Measurements from ENCODE around the gene FADS1. TPM values are rescaled to one million over a fixed set of nuclear protein-coding genes. Genes with fewer than 3 reads are reported as not detected.

The FADS1 gene
- polyA plus RNA-seq, 1 donor (not counting 4 experiments of a cell fraction or from before 2014, with no cell fraction given): 34.0 TPM

DNA sequence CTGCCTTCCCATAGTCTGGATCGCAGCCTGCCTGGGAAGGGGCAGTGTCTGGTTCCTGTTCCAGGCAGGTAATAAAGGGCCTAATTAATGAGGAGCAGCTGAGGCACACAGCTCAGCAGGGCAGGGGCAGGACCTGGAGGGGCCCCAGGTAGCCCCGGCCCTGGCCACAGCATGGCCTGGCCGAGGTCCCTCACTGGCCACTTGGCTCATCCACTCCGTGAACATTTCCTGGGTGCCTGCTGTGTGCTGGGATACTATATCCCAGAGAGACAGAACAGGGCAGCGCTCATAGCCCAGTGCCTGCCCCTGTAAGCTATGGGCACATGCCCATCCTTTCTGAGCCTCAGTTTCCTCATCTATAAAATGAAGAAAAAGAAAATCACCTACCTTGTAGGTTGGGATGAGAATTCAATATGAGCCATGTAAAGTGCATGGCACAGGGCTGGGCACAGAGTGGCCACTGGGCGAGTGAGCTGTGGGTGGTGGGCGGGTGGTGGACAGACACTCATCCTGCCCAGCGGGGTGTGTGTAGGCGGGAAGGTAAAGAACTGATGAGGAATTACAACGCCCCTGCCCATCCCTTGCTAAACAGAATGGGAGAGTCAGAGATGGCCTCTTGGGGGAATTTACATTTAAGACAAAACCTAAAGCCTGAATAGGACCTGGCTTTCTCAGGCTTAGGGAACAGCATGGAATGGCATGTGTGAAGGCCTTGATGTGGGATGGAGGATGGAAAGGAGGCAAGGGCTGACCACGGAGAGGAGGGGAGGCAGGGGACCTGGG lies 55.2 kb downstream of the FADS1 start:
- Histone ChIP-seq H3K4me1 (ENCODE audit: control insufficient read depth, extremely low read depth, insufficient read depth, low read length) (no peaks in the 10 kb centered on the region), H4K20me1 (ENCODE audit: control insufficient read depth, extremely low read depth, insufficient read depth, low read length) (no peaks in the 10 kb centered on the region), H3K4me3 (ENCODE audit: control insufficient read depth in 2 of 3, extremely low read depth in 1 of 3, insufficient read depth in 2 of 3, low read depth in 1 of 3, low read length in 3 of 3) (no peak overlapping the region), H3K27me3 (ENCODE audit: control insufficient read depth, extremely low read depth, insufficient read depth, low read length) (peaks cover 9% of the 10 kb centered on the region), H3K36me3 (ENCODE audit: control insufficient read depth in 2 of 2, extremely low read depth in 1 of 2, insufficient read depth in 2 of 2, low read length in 2 of 2) (no peaks in the 10 kb centered on the region), H3K4me2 (ENCODE audit: control insufficient read depth, extremely low read depth, insufficient read depth, low read depth, low read length) (no peak overlapping the region), H3K9me3 (ENCODE audit: control insufficient read depth, low read depth, low read length) (no peaks in the 10 kb centered on the region), H2AFZ (ENCODE audit: control insufficient read depth, low read length) (no peak overlapping the region), H3K9me1 (ENCODE audit: control insufficient read depth, extremely low read depth, insufficient read depth, low read length) (no peaks in the 10 kb centered on the region), H3K79me2 (ENCODE audit: control insufficient read depth, insufficient read depth, low read length) (no peaks in the 10 kb centered on the region), H3K9ac (ENCODE audit: control insufficient read depth, extremely low read depth, insufficient read depth, low read length) (no peak overlapping the region), H3K27ac (ENCODE audit: control insufficient read depth, insufficient read depth, low read length) (no peak overlapping the region)
- DNase-seq (ENCODE audit: low read depth, low spot score): no peak
- FAIRE-seq: no peak
- dilution Hi-C loops (cut with MboI; ENCODE audit: extremely low pct_ligation_motif_present, low sequenced_read_pairs): no loop called here
- TF ChIP-seq, protein P1, sequence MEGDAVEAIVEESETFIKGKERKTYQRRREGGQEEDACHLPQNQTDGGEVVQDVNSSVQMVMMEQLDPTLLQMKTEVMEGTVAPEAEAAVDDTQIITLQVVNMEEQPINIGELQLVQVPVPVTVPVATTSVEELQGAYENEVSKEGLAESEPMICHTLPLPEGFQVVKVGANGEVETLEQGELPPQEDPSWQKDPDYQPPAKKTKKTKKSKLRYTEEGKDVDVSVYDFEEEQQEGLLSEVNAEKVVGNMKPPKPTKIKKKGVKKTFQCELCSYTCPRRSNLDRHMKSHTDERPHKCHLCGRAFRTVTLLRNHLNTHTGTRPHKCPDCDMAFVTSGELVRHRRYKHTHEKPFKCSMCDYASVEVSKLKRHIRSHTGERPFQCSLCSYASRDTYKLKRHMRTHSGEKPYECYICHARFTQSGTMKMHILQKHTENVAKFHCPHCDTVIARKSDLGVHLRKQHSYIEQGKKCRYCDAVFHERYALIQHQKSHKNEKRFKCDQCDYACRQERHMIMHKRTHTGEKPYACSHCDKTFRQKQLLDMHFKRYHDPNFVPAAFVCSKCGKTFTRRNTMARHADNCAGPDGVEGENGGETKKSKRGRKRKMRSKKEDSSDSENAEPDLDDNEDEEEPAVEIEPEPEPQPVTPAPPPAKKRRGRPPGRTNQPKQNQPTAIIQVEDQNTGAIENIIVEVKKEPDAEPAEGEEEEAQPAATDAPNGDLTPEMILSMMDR (optimal IDR thresholded peaks at IDR 0.05 in 1 of 3, IDR thresholded peaks at IDR 0.05 in 1 of 3, conservative IDR thresholded peaks at IDR 0.05 in 1 of 3; ENCODE audit: extremely low read depth in 1 of 3, insufficient read depth in 2 of 3, low read length in 3 of 3): no peak
- no peak for TF ChIP-seq EZH2 (IDR thresholded peaks at IDR 0.05; ENCODE audit: low read length)

DNA sequence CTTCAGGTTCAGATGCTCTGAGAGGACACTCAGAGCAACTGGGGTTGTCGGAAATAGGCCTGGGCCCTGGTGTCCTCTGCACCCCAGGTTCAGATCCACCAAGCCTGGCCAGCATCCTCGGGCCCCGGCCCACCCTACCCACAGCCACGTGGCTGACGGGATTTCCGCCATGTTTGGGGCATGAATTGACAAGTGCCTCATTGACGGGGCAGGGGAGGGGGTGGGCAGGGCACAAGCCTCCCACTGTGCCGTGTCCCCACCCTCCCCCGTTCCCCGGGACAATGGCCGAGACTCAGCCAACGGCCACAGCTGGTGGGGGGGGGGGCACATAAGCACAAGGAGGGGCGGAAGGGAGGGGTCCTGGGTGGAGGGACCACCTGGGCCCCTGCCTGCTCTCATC lies 55.9 kb downstream of the FADS1 start:
- H3K4me2 ChIP-seq (ENCODE audit: control insufficient read depth, extremely low read depth, insufficient read depth, low read depth, low read length): no peak overlapping the region
- TF ChIP-seq EZH2 (IDR thresholded peaks at IDR 0.05; ENCODE audit: low read length): no peak
- TF ChIP-seq, protein P1 (optimal IDR thresholded peaks at IDR 0.05 in 1 of 3, IDR thresholded peaks at IDR 0.05 in 1 of 3, conservative IDR thresholded peaks at IDR 0.05 in 1 of 3; ENCODE audit: extremely low read depth in 1 of 3, insufficient read depth in 2 of 3, low read length in 3 of 3): no peak
- H3K79me2 ChIP-seq (ENCODE audit: control insufficient read depth, insufficient read depth, low read length): no peaks in the 10 kb centered on the region
- no peak overlapping the region for H3K27ac ChIP-seq (ENCODE audit: control insufficient read depth, insufficient read depth, low read length)
- no peaks in the 10 kb centered on the region for H3K4me1 ChIP-seq (ENCODE audit: control insufficient read depth, extremely low read depth, insufficient read depth, low read length)
- H3K9me1 ChIP-seq (ENCODE audit: control insufficient read depth, extremely low read depth, insufficient read depth, low read length): no peaks in the 10 kb centered on the region
- H3K27me3 ChIP-seq (ENCODE audit: control insufficient read depth, extremely low read depth, insufficient read depth, low read length): peaks cover 9% of the 10 kb centered on the region
- FAIRE-seq (no peak), DNase-seq (ENCODE audit: low read depth, low spot score) (no peak)
- no peaks in the 10 kb centered on the region for H4K20me1 ChIP-seq (ENCODE audit: control insufficient read depth, extremely low read depth, insufficient read depth, low read length)
- no peaks in the 10 kb centered on the region for H3K36me3 ChIP-seq (ENCODE audit: control insufficient read depth in 2 of 2, extremely low read depth in 1 of 2, insufficient read depth in 2 of 2, low read length in 2 of 2)
- no peak overlapping the region for H2AFZ ChIP-seq (ENCODE audit: control insufficient read depth, low read length)
- no peak overlapping the region for H3K4me3 ChIP-seq (ENCODE audit: control insufficient read depth in 2 of 3, extremely low read depth in 1 of 3, insufficient read depth in 2 of 3, low read depth in 1 of 3, low read length in 3 of 3)
- no peak overlapping the region for H3K9ac ChIP-seq (ENCODE audit: control insufficient read depth, extremely low read depth, insufficient read depth, low read length)
- dilution Hi-C loops (cut with MboI; ENCODE audit: extremely low pct_ligation_motif_present, low sequenced_read_pairs): no loop called here
- no peaks in the 10 kb centered on the region for H3K9me3 ChIP-seq (ENCODE audit: control insufficient read depth, low read depth, low read length)

Data from keratinocyte (primary cell).